Rectal smooth muscle tissue (tissue), 1 donor: ENCODE measurements around the gene LSM10.

ENCODE experiments used
- H3K27ac ChIP-seq: one replicate; pipeline ENCODE4 v1.7.0; 2013; ENCODE audit warnings: low read depth, low read length, inconsistent platforms
- H3K27me3 ChIP-seq: one replicate; pipeline ENCODE4 v1.7.0; 2013; ENCODE audit warnings: low read length; ENCODE audit not compliant: control insufficient read depth, insufficient read depth
- H3K36me3 ChIP-seq: one replicate; pipeline ENCODE4 v1.7.0; 2013; ENCODE audit warnings: low read length; ENCODE audit not compliant: control insufficient read depth, insufficient read depth
- H3K4me1 ChIP-seq: one replicate; pipeline ENCODE4 v1.7.0; 2013; ENCODE audit warnings: low read length; ENCODE audit not compliant: control insufficient read depth, insufficient read depth
- H3K4me3 ChIP-seq: one replicate; pipeline ENCODE4 v1.7.0; 2013; ENCODE audit warnings: low read length
- H3K9ac ChIP-seq: one replicate; pipeline ENCODE4 v1.7.0; 2013; ENCODE audit warnings: low read length

LSM10 gene

GRCh38 chr1:36397378-36398230, at the start of gene LSM10:
Gene LSM10, minus strand, starts transcription at chr1:36397908. Its CDS starts 3,779 bp downstream, at chr1:36394129.
- peaks cover 12% of the 10 kb centered on the region for H3K36me3 ChIP-seq
- H3K9ac ChIP-seq, result peak within 1 kb of the TSS; percentile 79
- H3K4me3 ChIP-seq, result peak within 1 kb of the TSS; percentile 65
- no peaks in the 10 kb centered on the region for H3K27me3 ChIP-seq
- H3K27ac ChIP-seq, result peak within 1 kb of the TSS; percentile 87
- H3K4me1 ChIP-seq, result no peaks in the 10 kb centered on the region

- H3K27ac ChIP-seq, result no peak overlapping the region
- peaks cover 3% of the 10 kb centered on the region for H3K4me1 ChIP-seq
- H3K4me3 ChIP-seq, result no peak overlapping the region
- H3K27me3 ChIP-seq, result no peaks in the 10 kb centered on the region
- no peak overlapping the region for H3K9ac ChIP-seq
- H3K36me3 ChIP-seq, result no peaks in the 10 kb centered on the region
These were observed 49.7 kb upstream of the LSM10 start for GRCh38 chr1:36447450-36447849.

GRCh38 chr1:36446746-36447145, 49.0 kb upstream of the LSM10 start:
- Histone ChIP-seq H3K36me3 (no peaks in the 10 kb centered on the region), H3K4me3 (no peak overlapping the region), H3K27me3 (no peaks in the 10 kb centered on the region), H3K9ac (no peak overlapping the region), H3K27ac (no peak overlapping the region), H3K4me1 (peaks cover 3% of the 10 kb centered on the region)

- Histone ChIP-seq H3K4me1 (peaks cover 3% of the 10 kb centered on the region), H3K9ac (no peak overlapping the region), H3K36me3 (no peaks in the 10 kb centered on the region), H3K27me3 (no peaks in the 10 kb centered on the region), H3K27ac (no peak overlapping the region), H3K4me3 (no peak overlapping the region)
These were observed 48.6 kb upstream of the LSM10 start for GRCh38 chr1:36446271-36446670.

- Histone ChIP-seq H3K4me3 (no peak overlapping the region), H3K36me3 (no peaks in the 10 kb centered on the region), H3K27me3 (no peaks in the 10 kb centered on the region), H3K9ac (no peak overlapping the region), H3K4me1 (no peaks in the 10 kb centered on the region), H3K27ac (no peak overlapping the region)
These were observed 45.6 kb upstream of the LSM10 start for GRCh38 chr1:36443297-36443696.

- no peaks in the 10 kb centered on the region for H3K4me1 ChIP-seq
- no peak overlapping the region for H3K27ac ChIP-seq
- no peak overlapping the region for H3K9ac ChIP-seq
- no peaks in the 10 kb centered on the region for H3K27me3 ChIP-seq
- no peak overlapping the region for H3K4me3 ChIP-seq
- no peaks in the 10 kb centered on the region for H3K36me3 ChIP-seq
These were observed 44.6 kb upstream of the LSM10 start for GRCh38 chr1:36442337-36442736.

GRCh38 chr1:36440646-36441045, 42.9 kb upstream of the LSM10 start:
- no peaks in the 10 kb centered on the region for H3K4me1 ChIP-seq
- H3K27ac ChIP-seq, result no peak overlapping the region
- no peaks in the 10 kb centered on the region for H3K36me3 ChIP-seq
- H3K4me3 ChIP-seq, result no peak overlapping the region
- H3K27me3 ChIP-seq, result no peaks in the 10 kb centered on the region
- no peak overlapping the region for H3K9ac ChIP-seq

- Histone ChIP-seq H3K27ac (no peak overlapping the region), H3K36me3 (no peaks in the 10 kb centered on the region), H3K4me1 (no peaks in the 10 kb centered on the region), H3K27me3 (no peaks in the 10 kb centered on the region), H3K4me3 (no peak overlapping the region), H3K9ac (no peak overlapping the region)
These were observed 42.3 kb upstream of the LSM10 start for GRCh38 chr1:36440044-36440443.

GRCh38 chr1:36438715-36439114, 41.0 kb upstream of the LSM10 start:
- no peaks in the 10 kb centered on the region for H3K36me3 ChIP-seq
- no peak overlapping the region for H3K9ac ChIP-seq
- H3K4me1 ChIP-seq, result no peaks in the 10 kb centered on the region
- no peak overlapping the region for H3K4me3 ChIP-seq
- no peak overlapping the region for H3K27ac ChIP-seq
- no peaks in the 10 kb centered on the region for H3K27me3 ChIP-seq

GRCh38 chr1:36436821-36437220, 39.1 kb upstream of the LSM10 start:
- H3K4me3 ChIP-seq, result no peak overlapping the region
- H3K36me3 ChIP-seq, result no peaks in the 10 kb centered on the region
- H3K9ac ChIP-seq, result no peak overlapping the region
- H3K27me3 ChIP-seq, result no peaks in the 10 kb centered on the region
- H3K27ac ChIP-seq, result no peak overlapping the region
- H3K4me1 ChIP-seq, result no peaks in the 10 kb centered on the region

- Histone ChIP-seq H3K9ac (no peak overlapping the region), H3K4me3 (no peak overlapping the region), H3K36me3 (no peaks in the 10 kb centered on the region), H3K27me3 (no peaks in the 10 kb centered on the region), H3K4me1 (no peaks in the 10 kb centered on the region), H3K27ac (no peak overlapping the region)
These were observed 35.4 kb upstream of the LSM10 start for GRCh38 chr1:36433102-36433501.

- Histone ChIP-seq H3K36me3 (no peaks in the 10 kb centered on the region), H3K27ac (no peak overlapping the region), H3K4me3 (no peak overlapping the region), H3K4me1 (no peaks in the 10 kb centered on the region), H3K9ac (no peak overlapping the region), H3K27me3 (no peaks in the 10 kb centered on the region)
These were observed 34.9 kb upstream of the LSM10 start for GRCh38 chr1:36432616-36433015.

GRCh38 chr1:36425791-36426190, 28.1 kb upstream of the LSM10 start:
- H3K36me3 ChIP-seq, result no peaks in the 10 kb centered on the region
- H3K27me3 ChIP-seq, result no peaks in the 10 kb centered on the region
- H3K4me3 ChIP-seq, result no peak overlapping the region
- H3K9ac ChIP-seq, result no peak overlapping the region
- H3K27ac ChIP-seq, result no peak overlapping the region
- no peaks in the 10 kb centered on the region for H3K4me1 ChIP-seq
